Measurements from ENCODE around the gene CDK16. TPM values are rescaled to one million over a fixed set of nuclear protein-coding genes. Genes with fewer than 3 reads are reported as not detected.

The CDK16 gene
- total RNA-seq, 1 experiment from 2014 or later, result 134 TPM

GRCh38 chrX:47229427-47229826 lies 10.9 kb downstream of the CDK16 start:
- H3K4me3 ChIP-seq (ENCODE audit: low read depth in 2 of 2, low read length in 2 of 2), result no peak overlapping the region
- peaks cover 6% of the 10 kb centered on the region; the same call in 1 of the 2 replicates for H3K4me1 ChIP-seq (ENCODE audit: control insufficient read depth, insufficient read depth, low read length)
- DNase-seq (ENCODE audit: low read depth, low spot score), result no peak
- ATAC-seq, result no peak
- H3K27me3 ChIP-seq (ENCODE audit: control insufficient read depth, insufficient read depth, low read length), result no peaks in the 10 kb centered on the region
- in situ Hi-C loops (cut with HindIII; ENCODE audit: low pct_unique_long_range_greater_than_20kb, low sequenced_read_pairs), result no loop called here
- H3K27ac ChIP-seq (ENCODE audit: low read length), result no peak overlapping the region
- POLR2A ChIA-PET, result no interaction called here
- TF ChIP-seq SIN3A (IDR thresholded peaks at IDR 0.05; ENCODE audit: borderline replicate concordance, insufficient read depth, low read depth, low read length), result no peak
- no peak for TF ChIP-seq REST (IDR thresholded peaks at IDR 0.05; ENCODE audit: insufficient read depth in 1 of 2, low read depth in 2 of 2, low read length in 1 of 2)
- TF ChIP-seq TCF7L2 (IDR thresholded peaks at IDR 0.05; ENCODE audit: low read depth, low read length), result no peak
- no peak for TF ChIP-seq POLR2AphosphoS5 (IDR thresholded peaks at IDR 0.05; ENCODE audit: low read depth, low read length)
- no peak for TF ChIP-seq CTCF (IDR thresholded peaks at IDR 0.05)
- no TSS peak for BruUV-seq (replicated peaks)
- CTCF ChIA-PET, result no interaction called here
- intact Hi-C loops (cut with micrococcal nuclease; ENCODE audit: unreplicated experiment), result no loop called here
- H3K9me3 ChIP-seq (ENCODE audit: control insufficient read depth, insufficient read depth, low read depth, low read length), result no peaks in the 10 kb centered on the region
- peaks cover 23% of the 10 kb centered on the region for H3K36me3 ChIP-seq (ENCODE audit: control insufficient read depth, insufficient read depth, low read length)

- H3K4me3 ChIP-seq (ENCODE audit: low read depth in 2 of 2, low read length in 2 of 2), result no peak overlapping the region
- intact Hi-C loops (cut with micrococcal nuclease; ENCODE audit: unreplicated experiment), result no loop called here
- H3K36me3 ChIP-seq (ENCODE audit: control insufficient read depth, insufficient read depth, low read length), result peaks cover 16% of the 10 kb centered on the region
- BruUV-seq (replicated peaks), result no TSS peak
- CTCF ChIA-PET, result no interaction called here
- POLR2A ChIA-PET, result no interaction called here
- in situ Hi-C loops (cut with HindIII; ENCODE audit: low pct_unique_long_range_greater_than_20kb, low sequenced_read_pairs), result no loop called here
- TF ChIP-seq SIN3A (IDR thresholded peaks at IDR 0.05; ENCODE audit: borderline replicate concordance, insufficient read depth, low read depth, low read length) (no peak), POLR2AphosphoS5 (IDR thresholded peaks at IDR 0.05; ENCODE audit: low read depth, low read length) (peak; percentile 66)
- H3K4me1 ChIP-seq (ENCODE audit: control insufficient read depth, insufficient read depth, low read length), result peaks cover 10% of the 10 kb centered on the region; the same call in 1 of the 2 replicates
- DNase-seq (ENCODE audit: low read depth, low spot score), result no peak
- no peak for ATAC-seq
- no peak overlapping the region for H3K27ac ChIP-seq (ENCODE audit: low read length)
- H3K27me3 ChIP-seq (ENCODE audit: control insufficient read depth, insufficient read depth, low read length), result no peaks in the 10 kb centered on the region
- H3K9me3 ChIP-seq (ENCODE audit: control insufficient read depth, insufficient read depth, low read depth, low read length), result no peaks in the 10 kb centered on the region
Observed at GRCh38 chrX:47230136-47230868, 11.8 kb downstream of the CDK16 start.

GRCh38 chrX:47231167-47231566 lies 12.7 kb downstream of the CDK16 start:
- ChIA-PET POLR2A (no interaction called here), CTCF (no interaction called here)
- intact Hi-C loops (cut with micrococcal nuclease; ENCODE audit: unreplicated experiment) (no loop called here), in situ Hi-C loops (cut with HindIII; ENCODE audit: low pct_unique_long_range_greater_than_20kb, low sequenced_read_pairs) (no loop called here)
- TF ChIP-seq POLR2AphosphoS5 (IDR thresholded peaks at IDR 0.05; ENCODE audit: low read depth, low read length) (no peak), TCF7L2 (IDR thresholded peaks at IDR 0.05; ENCODE audit: low read depth, low read length) (no peak)
- H3K27me3 ChIP-seq (ENCODE audit: control insufficient read depth, insufficient read depth, low read length), result no peaks in the 10 kb centered on the region
- no peak overlapping the region for H3K4me3 ChIP-seq (ENCODE audit: low read depth in 2 of 2, low read length in 2 of 2)
- H3K27ac ChIP-seq (ENCODE audit: low read length), result 0 out of 2 replicates have a peak overlapping the region, but pooled peaks have one; percentile 23
- H3K36me3 ChIP-seq (ENCODE audit: control insufficient read depth, insufficient read depth, low read length), result peaks cover 13% of the 10 kb centered on the region
- H3K9me3 ChIP-seq (ENCODE audit: control insufficient read depth, insufficient read depth, low read depth, low read length), result no peaks in the 10 kb centered on the region
- BruUV-seq (replicated peaks), result no TSS peak
- DNase-seq (ENCODE audit: low read depth, low spot score), result no peak
- peaks cover 10% of the 10 kb centered on the region; the same call in 1 of the 2 replicates for H3K4me1 ChIP-seq (ENCODE audit: control insufficient read depth, insufficient read depth, low read length)
- no peak for ATAC-seq

Data from Panc1 (cell line).